NCI-H146 (cell line): ENCODE data around the gene KLF17.
"Not testable (repeated sequence)": the region's sequence is repeated elsewhere in the genome, so short reads cannot be mapped to it uniquely, and the experiment has no call there.

ENCODE experiments used
- DNase-seq: peaks from one replicate; lab custom pipeline; 2025; lab: John Stamatoyannopoulos, UW

The KLF17 gene

DNA sequence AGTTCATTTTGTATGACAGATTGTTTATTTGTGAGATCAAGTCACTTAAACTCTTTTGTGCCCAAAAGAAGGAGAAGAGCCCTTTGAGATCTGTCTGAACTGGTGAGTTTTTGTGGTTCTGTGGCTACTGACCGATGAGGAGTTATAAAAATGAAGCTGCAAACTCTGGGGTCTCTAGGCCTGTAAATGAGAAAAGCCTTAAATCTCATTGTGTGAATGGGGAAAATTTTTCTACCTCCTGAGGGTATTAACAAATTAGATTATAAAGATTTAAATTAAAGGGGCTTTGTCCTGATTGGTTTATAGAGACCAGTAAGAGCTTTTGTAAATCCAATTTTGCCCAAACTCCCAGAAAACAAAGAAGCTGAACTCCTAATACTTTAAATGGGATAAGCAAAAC lies 9.7 kb upstream of the KLF17 start:
- DNase-seq: no peak

DNA sequence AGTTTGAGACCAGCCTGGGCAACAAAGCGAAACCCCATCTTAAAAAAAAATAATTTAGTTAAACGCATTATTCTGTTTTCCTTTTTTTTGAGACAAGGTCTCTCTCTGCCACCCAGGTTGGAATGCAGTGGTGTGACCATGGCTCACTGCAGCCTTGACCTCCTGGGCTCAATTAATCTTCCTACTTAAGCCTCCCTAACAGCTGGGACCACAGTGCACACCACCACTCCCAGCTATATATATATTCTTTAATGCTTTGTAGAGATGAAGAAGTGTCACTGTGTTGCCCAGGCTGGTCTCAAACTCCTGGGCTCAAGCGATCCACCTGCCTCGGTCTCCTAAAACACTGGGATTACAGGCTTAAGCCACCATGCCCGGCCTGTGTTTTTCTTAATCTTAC lies 7.7 kb upstream of the KLF17 start:
- no peak for DNase-seq

DNA sequence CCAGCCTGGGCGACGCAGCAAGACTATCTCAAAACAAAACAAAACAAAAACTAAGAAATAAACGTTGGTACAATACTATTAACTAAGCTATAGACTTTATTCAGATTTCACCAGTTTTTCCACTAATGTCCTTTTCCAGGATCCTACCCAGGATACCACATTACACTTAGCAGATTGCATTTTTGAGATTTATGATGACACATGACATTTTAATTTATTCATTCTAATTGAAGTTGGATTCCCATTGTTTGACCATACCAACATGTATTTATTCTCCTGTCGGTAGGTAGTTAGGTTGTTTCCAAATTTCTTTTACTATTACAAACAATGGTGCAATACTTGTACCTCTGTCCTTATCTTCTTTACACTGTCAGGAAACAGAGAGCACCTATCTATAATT lies 6.8 kb upstream of the KLF17 start:
- DNase-seq: no peak

DNA sequence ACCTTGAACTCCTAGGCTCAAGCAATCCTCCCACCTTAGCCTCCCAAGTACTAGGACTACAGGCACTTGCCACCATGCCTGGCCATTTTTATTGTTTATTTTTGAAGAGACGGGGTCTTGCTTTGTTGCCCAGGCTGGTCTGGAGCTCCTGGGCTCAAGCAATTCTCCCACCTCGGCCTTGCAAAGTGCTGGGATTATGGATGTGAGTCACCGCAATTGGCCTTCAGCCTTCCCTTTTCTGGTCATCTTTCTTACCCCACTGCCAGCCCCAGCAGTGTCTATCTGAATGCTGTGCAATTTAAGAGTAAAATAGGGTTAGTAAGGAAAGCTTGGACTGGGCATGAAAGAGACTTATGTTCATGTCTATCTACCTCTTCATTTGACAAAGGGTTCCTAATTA lies 6.1 kb upstream of the KLF17 start:
- DNase-seq: no peak

DNA sequence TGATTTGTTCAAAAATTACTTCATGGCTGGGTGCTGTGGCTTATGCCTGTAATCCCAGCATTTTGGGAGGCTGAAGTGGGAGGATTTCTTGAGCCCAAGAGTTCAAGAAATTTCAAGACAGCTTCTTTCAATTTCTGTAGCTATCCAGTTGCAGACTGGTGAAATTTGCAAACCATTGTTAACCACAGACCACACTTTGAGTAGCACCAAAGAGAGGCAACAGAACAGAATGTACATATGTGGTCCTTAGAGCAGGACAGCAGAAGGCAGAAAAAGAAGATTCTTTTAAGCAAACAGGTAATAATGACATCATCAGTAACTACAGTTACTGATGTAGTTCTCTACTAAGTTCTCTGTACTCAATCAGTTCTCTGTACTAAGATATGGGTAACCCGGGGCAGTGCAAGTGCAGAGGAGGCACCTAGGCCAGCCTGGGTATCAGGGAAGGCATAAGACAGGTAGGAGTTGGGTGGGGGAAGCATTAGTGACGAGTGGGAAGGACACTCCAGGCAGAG lies 5.5 kb upstream of the KLF17 start:
- no peak for DNase-seq

DNA sequence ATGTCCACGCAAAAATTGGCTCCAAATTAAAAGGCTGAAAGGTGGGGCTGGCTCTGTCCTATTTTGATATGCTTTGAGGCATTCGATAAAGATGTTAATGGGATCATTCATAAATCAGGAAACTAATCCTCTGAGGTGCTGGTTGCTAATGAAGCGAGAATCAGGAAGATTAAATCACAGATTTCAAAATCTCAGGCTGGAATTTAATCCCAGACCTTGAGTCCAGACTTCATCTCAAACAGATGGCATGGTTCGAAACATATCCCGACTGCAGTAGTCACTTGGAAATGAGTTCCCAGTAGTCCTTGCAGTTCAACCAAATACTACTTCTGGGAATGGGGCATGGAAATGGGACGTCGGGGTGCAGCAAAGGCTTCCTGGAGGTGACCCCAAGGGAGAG lies 4.5 kb upstream of the KLF17 start:
- DNase-seq: no peak

DNA sequence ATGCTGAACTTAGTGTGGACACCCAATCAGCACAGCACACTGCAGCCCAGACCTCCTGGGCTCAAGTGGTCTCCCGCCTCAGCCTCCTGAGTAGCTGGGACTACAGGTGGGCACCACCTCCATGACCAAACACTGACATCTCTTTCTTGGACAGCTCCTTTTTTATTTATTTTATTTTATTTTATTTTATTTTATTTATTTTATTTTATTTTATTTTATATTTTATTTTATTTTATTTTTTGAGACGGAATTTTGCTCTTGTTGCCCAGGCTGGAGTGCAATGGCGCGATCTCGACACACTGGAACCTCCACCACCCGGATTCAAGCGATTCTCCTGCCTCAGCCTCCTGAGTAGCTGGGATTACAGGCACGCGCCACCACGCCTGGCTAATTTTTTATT lies 1.3 kb upstream of the KLF17 start:
- not testable (repeated sequence) for DNase-seq

DNA sequence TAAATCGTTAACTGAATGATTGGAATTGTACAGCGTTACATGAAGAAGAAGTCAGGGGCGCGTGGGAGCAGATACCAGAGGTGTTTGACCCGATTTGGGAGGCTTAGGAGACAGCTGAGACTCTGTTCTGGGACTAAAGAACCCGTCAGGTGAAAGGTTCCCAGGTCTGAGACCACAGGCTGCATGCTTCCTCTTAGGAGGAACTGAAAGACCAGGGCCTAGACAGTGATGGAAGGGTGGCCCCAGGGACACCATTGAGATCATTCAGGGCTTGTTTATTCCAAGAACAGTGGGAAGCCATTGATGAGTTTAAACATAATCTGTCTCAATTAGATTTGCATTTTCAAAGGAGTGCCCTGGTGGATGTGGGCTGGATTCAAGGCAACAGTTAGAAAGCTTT lies 904 bp downstream of the KLF17 start:
- DNase-seq: peak; percentile 43

DNA sequence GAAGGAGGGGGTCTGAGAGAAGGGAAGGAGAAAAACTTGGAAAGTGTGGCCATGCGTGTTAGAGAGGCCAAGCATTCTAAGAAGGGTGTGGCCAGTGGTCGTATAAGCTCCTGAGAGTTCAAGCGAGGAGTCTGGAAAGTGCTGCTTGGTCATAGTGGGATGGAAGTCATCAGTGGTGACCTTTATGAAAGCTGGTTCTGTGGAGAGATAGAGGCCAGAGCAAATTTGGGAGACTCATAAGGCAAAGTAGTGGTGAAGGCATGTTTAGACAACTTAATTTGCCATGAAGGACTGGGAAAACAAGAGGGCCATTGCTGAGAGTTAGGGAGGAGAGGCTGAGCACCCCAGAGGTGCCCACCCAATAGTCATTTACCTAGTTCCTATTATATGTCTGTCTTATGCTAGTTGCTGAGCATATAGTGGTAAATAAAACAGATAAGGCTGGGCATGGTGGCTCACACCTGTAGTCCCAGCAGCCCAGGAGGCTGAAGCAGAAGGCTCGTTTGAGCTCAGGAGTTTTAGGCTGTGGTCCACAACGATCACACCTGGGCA lies 1.9 kb downstream of the KLF17 start:
- DNase-seq: no peak

DNA sequence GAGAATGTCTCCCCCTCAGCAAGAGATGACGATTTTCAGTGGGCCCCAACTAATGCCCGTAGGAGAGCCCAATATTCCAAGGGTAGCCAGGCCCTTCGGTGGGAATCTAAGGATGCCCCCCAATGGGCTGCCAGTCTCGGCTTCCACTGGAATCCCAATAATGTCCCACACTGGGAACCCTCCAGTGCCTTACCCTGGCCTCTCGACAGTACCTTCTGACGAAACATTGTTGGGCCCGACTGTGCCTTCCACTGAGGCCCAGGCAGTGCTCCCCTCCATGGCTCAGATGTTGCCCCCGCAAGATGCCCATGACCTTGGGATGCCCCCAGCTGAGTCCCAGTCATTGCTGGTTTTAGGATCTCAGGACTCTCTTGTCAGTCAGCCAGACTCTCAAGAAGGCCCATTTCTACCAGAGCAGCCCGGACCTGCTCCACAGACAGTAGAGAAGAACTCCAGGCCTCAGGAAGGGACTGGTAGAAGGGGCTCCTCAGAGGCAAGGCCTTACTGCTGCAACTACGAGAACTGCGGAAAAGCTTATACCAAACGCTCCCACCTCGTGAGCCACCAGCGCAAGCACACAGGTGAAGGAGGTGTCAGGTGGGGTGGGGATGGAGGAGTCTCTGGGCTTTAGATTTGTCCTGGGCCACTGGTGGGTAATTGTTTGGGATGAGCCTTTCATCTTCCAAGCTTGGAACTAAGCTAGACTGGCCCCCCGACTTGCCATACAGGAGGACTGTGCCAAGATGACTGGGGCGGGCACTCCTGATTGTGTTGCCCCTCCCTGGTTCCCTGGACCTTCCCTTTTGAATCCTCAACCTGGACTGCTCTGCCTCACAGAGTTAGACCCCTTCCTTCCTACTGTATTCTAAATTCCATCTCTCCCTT lies 11.2 kb downstream of the KLF17 start:
- no peak for DNase-seq

DNA sequence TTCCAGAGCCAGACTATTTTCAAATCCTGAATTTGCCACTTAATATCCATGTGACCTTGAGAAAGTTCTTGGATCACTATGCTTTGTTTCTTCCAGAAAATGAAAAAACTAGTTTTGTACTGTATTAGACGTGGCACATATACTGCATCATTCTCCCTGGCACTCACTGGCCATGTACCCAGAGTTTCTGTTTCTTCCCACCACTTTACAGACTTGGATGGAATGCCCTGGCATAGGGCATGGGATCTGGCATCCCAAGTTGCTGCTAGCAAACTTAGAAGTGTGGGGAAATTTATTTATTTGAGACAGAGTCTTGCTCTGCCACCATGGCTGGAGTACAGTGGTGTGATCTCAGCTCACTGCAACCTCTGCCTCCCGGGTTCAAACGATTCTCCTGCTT lies 12.8 kb downstream of the KLF17 start:
- no peak for DNase-seq

DNA sequence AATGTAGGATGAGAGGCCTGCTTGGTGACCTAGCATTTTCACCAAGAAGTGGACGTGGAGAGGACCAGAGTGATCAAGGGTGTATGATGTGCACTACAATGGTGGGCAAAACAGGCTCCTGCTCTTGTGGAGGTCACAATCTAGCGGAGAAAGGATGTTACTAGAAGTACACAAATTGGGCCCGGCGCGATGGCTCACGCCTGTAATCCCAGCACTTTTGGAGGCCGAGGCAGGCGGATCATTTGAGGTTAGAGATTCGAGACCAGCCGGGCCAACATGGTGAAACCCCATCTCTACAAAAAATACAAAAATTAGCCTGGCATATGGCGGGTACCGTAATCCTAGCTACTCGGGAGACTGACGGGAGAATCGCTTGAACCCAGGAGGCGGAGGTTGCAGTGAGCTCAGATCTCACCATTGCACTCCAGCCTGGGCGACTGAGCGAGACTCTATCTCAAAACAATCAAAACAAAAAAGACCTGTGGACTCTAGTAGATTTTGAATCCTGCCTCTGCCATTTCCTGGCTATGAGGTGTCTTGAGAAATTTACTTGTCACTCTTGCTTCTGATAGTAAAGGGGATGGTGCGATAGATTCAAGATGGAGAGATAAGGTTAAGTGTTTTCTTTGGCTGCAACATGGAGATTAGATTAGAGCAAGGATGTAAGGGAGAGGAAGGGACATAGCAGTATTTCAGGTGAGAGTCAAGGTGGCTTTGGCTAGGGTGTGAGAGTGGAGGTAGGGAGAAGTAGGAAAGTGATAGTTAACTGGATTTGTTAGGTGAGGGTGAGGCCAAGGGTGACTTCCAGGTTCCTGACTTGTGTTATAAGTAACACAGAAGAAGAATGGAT lies 15.7 kb downstream of the KLF17 start:
- DNase-seq: no peak

DNA sequence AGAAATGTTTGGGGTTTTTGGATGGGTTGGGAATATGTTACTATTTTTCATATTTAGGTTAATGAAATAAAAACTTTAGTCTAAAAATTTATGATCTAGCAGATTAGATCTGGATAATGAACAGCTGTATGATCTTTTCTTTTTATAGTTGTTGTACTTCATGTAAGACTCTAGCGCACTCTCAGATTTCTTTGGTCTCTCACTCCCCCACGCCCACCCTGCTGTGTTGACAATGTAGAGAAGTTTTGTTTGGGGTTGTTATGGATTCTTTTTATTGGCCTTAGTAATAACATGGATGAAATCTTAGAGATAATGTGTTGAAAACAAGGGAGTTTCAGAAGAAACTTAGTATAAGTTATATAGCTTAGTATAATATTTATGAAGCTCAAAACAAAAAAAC lies 17.3 kb downstream of the KLF17 start:
- DNase-seq: no peak

DNA sequence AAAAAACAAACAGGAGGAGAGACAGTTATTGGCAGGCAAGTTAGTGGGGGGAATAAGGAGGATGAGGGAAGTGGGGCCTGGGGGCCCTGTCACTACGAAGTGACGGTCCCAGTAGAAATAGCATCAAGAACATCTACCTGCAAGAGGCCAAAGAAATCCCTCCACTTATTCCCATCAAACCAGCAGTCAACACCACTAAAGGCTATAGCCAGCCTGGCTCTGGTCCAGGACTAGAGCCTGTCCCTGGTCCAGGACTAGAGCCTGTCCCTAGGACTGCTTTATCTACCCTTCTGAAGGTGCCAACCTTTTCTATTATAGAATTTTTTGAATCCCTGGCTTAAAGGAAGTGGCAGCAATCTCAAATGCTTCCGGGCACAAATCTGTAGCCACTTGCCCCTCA lies 19.6 kb downstream of the KLF17 start:
- no peak for DNase-seq

DNA sequence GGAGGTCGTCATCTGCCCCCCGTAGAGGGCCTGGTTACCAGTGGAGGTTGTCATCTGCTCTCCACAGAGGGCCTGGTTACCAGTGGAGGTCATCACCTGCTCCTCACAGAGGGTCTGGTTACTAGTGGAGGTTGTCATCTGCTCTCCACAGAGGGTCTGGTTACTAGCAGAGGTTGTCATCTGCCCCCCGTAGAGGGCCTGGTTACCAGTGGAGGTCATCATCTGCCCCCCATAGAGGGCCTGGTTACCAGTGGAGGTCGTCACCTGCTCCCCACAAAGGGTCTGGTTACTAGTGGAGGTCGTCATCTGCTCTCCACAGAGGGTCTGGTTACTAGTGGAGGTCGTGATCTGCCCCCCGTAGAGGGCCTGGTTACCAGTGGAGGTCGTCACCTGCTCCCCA lies 20.9 kb downstream of the KLF17 start:
- not testable (repeated sequence) for DNase-seq

DNA sequence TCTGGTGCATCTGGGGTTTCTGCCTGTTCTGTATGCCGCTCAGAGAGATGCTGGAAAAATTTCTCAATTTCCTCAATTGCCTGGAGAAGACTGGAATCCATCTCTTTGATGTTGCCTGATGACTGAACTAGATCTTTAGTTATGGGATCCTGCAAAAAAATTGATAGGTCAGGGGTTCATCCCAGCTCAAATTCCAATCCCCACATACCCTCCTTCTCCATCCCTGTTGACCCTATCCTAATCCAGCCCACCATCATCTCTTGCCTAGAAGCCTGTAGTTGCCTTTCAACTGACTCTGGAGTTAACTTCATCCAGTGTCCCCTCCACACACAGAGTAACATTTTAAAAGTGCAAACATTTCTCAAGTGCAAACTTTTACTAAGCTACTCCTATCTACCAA lies 22.9 kb downstream of the KLF17 start, which contains the start of gene KLF18:
Gene KLF18, minus strand, starts transcription at position 101 of the 400 bp plus-strand sequence. Its CDS starts 0 bp downstream, at position 101.
- no peak for DNase-seq

DNA sequence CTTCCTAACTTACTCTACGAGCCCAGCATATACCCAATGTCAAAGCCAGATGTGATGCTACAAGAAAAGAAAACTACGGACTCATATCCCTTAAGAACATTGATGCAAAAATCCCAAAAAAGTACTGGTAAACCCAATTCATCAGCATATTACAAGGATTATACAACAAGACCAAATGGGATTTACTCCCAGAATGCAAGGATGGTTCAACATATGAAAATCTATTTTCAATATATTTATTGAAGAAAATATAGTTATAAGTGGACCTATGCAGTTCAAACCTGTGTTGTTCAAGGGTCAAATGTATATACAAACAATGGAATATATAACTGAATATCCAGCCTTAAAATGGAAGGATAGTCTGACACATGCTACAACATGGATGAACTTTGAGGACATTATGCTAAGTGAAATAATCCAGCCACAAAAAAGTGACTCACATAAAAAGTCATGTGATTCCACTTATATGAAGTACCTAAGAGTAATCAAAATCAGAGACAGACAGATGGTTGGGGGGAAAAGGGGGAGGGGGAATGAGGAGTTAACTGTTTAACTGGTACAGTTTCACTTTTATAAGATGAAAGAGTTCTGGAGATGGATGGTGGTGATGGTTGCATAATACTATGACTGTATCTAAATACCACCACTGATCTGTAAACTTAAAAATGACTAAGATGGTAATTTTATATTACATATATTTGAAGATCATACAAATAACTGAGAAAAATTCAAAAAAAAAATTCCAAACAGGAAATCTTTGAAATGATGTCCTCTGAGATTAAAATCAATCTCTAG lies 26.5 kb downstream of the KLF17 start:
- DNase-seq: no peak

DNA sequence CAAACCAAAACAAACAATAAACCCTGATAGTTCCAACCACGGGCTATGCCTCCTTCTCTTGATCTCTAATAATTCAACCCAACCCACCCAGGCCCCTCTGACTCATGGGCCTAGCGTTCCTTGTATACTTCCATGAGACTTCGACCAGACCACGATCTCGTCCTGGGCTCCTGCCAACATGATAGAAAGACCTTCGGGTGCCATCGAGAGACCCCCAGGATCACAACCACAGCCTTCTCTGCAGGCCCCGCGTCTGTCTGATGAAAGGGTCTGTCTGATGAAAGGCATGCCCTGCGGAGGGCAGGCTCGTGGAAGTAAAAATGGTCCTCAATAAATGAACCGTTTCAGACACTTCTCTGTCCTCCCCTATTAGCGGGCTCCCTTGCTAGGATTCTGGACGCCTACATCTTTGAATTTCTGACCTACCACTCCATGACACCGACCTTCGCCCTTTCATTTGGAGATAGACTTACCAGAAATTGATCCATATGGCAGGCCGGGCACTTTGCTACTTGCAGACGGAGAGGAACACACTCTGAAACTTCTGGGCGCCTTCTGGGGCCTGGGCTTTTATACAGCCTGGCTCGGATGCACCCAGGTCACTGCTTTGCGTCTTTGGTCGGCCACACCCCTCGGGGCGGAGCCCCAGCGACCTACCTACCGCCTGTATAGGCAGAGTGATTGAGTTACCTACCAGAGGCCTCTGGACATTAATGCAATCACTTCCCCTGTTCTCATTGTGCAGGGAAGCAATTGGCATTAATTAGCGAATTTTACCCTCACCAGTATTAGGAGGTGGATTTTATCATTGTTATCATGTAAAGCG lies 28.1 kb downstream of the KLF17 start:
- no peak for DNase-seq

DNA sequence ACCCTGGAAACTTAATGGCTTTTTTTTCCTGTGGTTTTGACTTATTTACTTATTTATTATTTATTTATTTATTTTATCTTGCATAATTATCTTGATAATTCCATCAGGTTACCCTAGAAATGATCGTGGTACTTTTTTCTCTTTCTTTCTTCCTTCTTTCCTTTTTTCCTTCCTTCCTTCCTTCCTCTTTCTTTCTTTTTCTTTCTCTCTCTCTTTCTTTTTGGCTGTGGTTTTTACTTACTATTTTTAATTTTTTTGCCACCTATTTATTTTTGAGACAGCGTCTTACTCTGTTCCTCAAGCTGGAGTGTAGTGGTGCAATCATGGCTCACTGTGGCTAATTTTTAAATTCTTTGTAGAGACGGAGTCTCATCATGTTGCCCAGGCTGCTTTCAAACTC lies 29.0 kb downstream of the KLF17 start:
- DNase-seq: no peak

DNA sequence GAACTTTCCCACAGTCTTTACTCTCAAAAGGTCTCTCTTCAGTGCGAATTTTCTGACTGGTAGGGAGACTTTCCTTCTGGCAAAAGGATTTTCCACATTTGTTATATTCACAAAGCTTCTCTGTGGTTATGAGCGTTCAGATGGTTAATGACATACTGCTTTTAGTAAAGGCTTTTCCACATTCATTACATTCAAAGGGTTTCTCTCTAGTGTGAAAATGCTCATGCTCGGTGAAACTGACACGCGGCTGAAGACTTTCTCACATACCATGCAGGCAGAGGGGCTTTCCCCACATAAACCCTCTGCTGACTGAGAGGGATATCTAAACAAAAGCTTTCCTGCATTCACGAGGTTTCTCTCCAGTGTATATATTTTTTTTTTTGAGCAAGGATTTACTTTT lies 32.7 kb downstream of the KLF17 start:
- no peak for DNase-seq

DNA sequence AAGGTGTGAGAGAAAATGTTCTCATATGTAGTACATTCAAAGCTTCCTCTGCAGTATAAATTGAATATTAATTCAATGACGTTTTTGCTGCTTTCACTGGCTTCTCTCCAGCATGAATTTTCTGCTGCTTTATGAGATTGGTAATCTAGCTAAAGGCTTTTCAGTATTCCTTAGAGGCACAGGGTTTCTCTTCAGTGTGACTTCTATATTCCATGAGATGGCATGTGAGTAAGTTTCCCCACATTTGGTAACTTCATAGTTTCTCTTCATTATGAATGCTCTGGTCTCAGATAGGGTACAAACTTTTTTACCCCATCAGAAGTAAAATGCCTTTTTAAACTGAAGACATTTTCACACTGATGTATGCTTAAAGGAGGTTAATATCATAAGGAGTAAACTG lies 33.2 kb downstream of the KLF17 start:
- no peak for DNase-seq
